ENCODE measurements around the gene ABCB11. TPM values are rescaled to one million over a fixed set of nuclear protein-coding genes. Genes with fewer than 3 reads are reported as not detected.

The ABCB11 gene
- total RNA-seq, 4 donors from 2014 or later: under 0.01 to 1.2 (median 0.11) TPM; not detected in 1

GRCh38 chr2:168999668-169000213, 31.4 kb downstream of the ABCB11 start:
- Histone ChIP-seq H3K36me3 (no peaks in the 10 kb centered on the region), H3K9me3 (no peaks in the 10 kb centered on the region), H3K27me3 (no peaks in the 10 kb centered on the region), H3K4me3 (replicated peaks in 1 of 3) (no peak overlapping the region), H3K27ac (no peak overlapping the region), H3K4me1 (peaks cover 4 to 6% of the 10 kb centered on the region in 2 donors)
- 96 to 97% methylated on average over 1 of the region's 1 CpG for WGBS, 2 donors
- intact Hi-C loops (cut with DNase I): no loop called here
- TF ChIP-seq CTCF (IDR thresholded peaks at IDR 0.05): no peak
- TF ChIP-seq POLR2A (IDR thresholded peaks at IDR 0.05): no peak
- DNase-seq: no peak

GRCh38 chr2:168998609-168999211, 32.4 kb downstream of the ABCB11 start:
- H3K9me3 ChIP-seq: no peaks in the 10 kb centered on the region
- intact Hi-C loops (cut with DNase I): no loop called here
- no peak overlapping the region for H3K27ac ChIP-seq
- DNase-seq: no peak
- no peaks in the 10 kb centered on the region for H3K27me3 ChIP-seq
- H3K36me3 ChIP-seq: no peaks in the 10 kb centered on the region
- H3K4me3 ChIP-seq (replicated peaks in 1 of 3): no peak overlapping the region
- peaks cover 4 to 6% of the 10 kb centered on the region in 2 donors for H3K4me1 ChIP-seq
- 93 to 95% methylated on average over 4 of the region's 4 CpGs for WGBS, 2 donors
- TF ChIP-seq POLR2A (IDR thresholded peaks at IDR 0.05) (no peak), CTCF (IDR thresholded peaks at IDR 0.05) (no peak)

GRCh38 chr2:168997794-168998193, 33.3 kb downstream of the ABCB11 start:
- TF ChIP-seq POLR2A (IDR thresholded peaks at IDR 0.05) (no peak), CTCF (IDR thresholded peaks at IDR 0.05) (no peak)
- Histone ChIP-seq H3K4me1 (peaks cover 4 to 6% of the 10 kb centered on the region in 2 donors), H3K27ac (no peak overlapping the region), H3K36me3 (no peaks in the 10 kb centered on the region), H3K4me3 (replicated peaks in 1 of 3) (no peak overlapping the region), H3K27me3 (no peaks in the 10 kb centered on the region), H3K9me3 (no peaks in the 10 kb centered on the region)
- intact Hi-C loops (cut with DNase I): no loop called here
- DNase-seq: no peak
- 89 to 97% methylated on average over 1 of the region's 1 CpG for WGBS, 2 donors

- Histone ChIP-seq H3K4me1 (peaks cover 4 to 6% of the 10 kb centered on the region in 2 donors), H3K27me3 (no peaks in the 10 kb centered on the region), H3K36me3 (no peaks in the 10 kb centered on the region), H3K27ac (no peak overlapping the region), H3K9me3 (no peaks in the 10 kb centered on the region), H3K4me3 (replicated peaks in 1 of 3) (no peak overlapping the region)
- 64 to 66% methylated on average over 1 of the region's 1 CpG for WGBS, 2 donors
- intact Hi-C loops (cut with DNase I): no loop called here
- DNase-seq: no peak
- TF ChIP-seq POLR2A (IDR thresholded peaks at IDR 0.05): no peak
- no peak for TF ChIP-seq CTCF (IDR thresholded peaks at IDR 0.05)
Measured at GRCh38 chr2:168997118-168997521, 34.0 kb downstream of the ABCB11 start.

- intact Hi-C loops (cut with DNase I): no loop called here
- TF ChIP-seq POLR2A (IDR thresholded peaks at IDR 0.05) (no peak), CTCF (IDR thresholded peaks at IDR 0.05) (no peak)
- 91 to 97% methylated on average over 1 of the region's 1 CpG for WGBS, 2 donors
- no peak overlapping the region for H3K27ac ChIP-seq
- H3K36me3 ChIP-seq: no peaks in the 10 kb centered on the region
- no peak overlapping the region for H3K4me3 ChIP-seq (replicated peaks in 1 of 3)
- no peak for DNase-seq
- H3K4me1 ChIP-seq: peaks cover 4 to 6% of the 10 kb centered on the region in 2 donors
- no peaks in the 10 kb centered on the region for H3K27me3 ChIP-seq
- no peaks in the 10 kb centered on the region for H3K9me3 ChIP-seq
Measured at GRCh38 chr2:168995744-168996143, 35.4 kb downstream of the ABCB11 start.

Data from thyroid gland (tissue), 4 donors.